IPS-20b (cell line): ENCODE results near the gene TTI1.
A peak's percentile ranks its signal among the peaks of the same experiment; 100 is the strongest.

ENCODE experiments used
- H3K27ac ChIP-seq: one replicate; pipeline ENCODE4 v1.5.1; 2013; ENCODE audit warnings: low read length
- H3K27me3 ChIP-seq: 2 replicates; pipeline ENCODE4 v1.6.1; 2013; ENCODE audit warnings: mild to moderate bottlenecking, low read length, inconsistent platforms; ENCODE audit not compliant: insufficient read depth
- H3K36me3 ChIP-seq: 2 replicates; pipeline ENCODE4 v1.6.1; 2013; ENCODE audit warnings: low read depth, mild to moderate bottlenecking, inconsistent platforms, low read length, moderate library complexity; ENCODE audit not compliant: insufficient read depth
- H3K4me1 ChIP-seq: 2 replicates; pipeline ENCODE4 v1.6.1; 2013; ENCODE audit warnings: mild to moderate bottlenecking, control low read depth, inconsistent platforms, low read length, moderate library complexity; ENCODE audit not compliant: insufficient read depth
- H3K4me3 ChIP-seq: 2 replicates; pipeline ENCODE4 v1.5.1; 2013; ENCODE audit warnings: mild to moderate bottlenecking, low read length, inconsistent platforms
- H3K9ac ChIP-seq: 2 replicates; pipeline ENCODE4 v1.6.1; 2013; ENCODE audit warnings: low read depth, mild to moderate bottlenecking, inconsistent platforms, low read length, moderate library complexity
- H3K9me3 ChIP-seq: 2 replicates; pipeline ENCODE4 v1.6.1; 2013; ENCODE audit warnings: mild to moderate bottlenecking, low read depth, low read length, inconsistent platforms; ENCODE audit not compliant: insufficient read depth

The TTI1 gene

DNA sequence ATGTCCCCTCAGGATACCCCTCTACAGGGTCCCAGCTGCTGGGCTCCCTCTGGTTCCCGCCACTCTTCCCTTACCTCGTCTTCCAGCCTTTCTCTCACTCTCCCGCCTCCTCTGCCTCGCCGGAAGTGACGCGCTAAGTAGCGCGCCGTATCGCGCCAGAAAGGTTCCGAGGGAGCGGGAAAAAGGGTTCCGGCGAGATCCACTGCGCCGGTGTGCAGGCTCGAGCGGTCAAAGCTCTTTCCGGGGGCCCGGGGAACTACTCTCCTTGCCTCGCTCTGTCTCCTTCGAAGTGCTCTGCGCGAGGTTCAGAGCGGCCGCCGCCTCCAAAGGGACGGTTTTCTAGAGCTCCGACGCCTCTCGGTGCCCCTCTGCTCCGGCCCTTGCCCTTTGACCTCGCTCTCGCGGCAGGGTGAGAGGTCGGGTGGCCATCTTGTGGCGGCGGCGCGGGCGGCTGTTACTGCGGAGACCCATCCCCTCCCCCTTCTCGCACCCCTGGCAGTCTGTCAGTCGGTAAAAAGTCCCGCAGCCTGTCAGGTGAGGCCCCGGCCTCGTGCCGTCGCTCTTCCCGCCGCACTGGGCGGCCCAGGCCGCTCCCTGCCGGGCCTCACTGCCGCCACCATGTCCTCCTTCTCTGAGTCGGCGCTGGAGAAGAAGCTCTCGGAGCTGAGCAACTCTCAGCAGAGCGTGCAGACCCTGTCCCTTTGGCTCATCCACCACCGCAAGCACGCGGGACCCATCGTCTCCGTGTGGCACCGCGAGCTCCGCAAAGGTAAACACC lies at the start of gene TTI1, which contains the start of gene RPRD1B:
Gene TTI1, minus strand, starts transcription at position 127 of the 778 bp plus-strand sequence. CDS start 19,640 bp downstream, outside the sequence.
Gene RPRD1B, plus strand, starts transcription at position 417 of the 778 bp plus-strand sequence. Its CDS starts 202 bp downstream, at position 619.
- H3K27me3 ChIP-seq = no peaks in the 10 kb centered on the region
- peak within 1 kb of the TSS; percentile 93 for H3K27ac ChIP-seq
- H3K9me3 ChIP-seq = no peaks in the 10 kb centered on the region
- H3K9ac ChIP-seq = peak within 1 kb of the TSS; percentile 86
- peaks cover 31% of the 10 kb centered on the region for H3K36me3 ChIP-seq
- H3K4me1 ChIP-seq = peaks cover 10% of the 10 kb centered on the region; the same call in 1 of the 2 replicates
- H3K4me3 ChIP-seq = peak within 1 kb of the TSS; percentile 95

DNA sequence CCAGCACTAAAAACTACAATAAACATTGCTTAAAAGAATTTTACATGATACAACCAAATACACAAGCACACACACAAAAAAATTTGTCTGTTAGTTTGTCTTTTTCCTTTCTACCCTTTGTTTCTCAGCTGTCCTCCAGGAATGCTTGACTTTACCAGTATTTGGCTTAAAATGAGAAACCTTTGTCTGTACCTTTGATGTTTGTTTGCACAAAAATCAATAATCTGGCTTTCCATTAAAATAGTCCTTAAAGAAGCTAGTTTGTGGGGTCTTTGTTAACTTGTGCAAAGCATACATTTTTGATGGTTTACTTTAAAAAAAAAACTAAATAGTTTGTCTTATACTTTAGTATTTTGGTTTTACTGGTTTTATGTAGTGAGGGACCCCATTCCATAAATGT lies 49.6 kb upstream of the TTI1 start:
- H3K36me3 ChIP-seq = peaks cover 77% of the 10 kb centered on the region
- no peaks in the 10 kb centered on the region for H3K27me3 ChIP-seq
- no peaks in the 10 kb centered on the region for H3K9me3 ChIP-seq
- H3K9ac ChIP-seq = no peak overlapping the region
- no peak overlapping the region for H3K4me3 ChIP-seq
- no peaks in the 10 kb centered on the region for H3K4me1 ChIP-seq
- no peak overlapping the region for H3K27ac ChIP-seq

DNA sequence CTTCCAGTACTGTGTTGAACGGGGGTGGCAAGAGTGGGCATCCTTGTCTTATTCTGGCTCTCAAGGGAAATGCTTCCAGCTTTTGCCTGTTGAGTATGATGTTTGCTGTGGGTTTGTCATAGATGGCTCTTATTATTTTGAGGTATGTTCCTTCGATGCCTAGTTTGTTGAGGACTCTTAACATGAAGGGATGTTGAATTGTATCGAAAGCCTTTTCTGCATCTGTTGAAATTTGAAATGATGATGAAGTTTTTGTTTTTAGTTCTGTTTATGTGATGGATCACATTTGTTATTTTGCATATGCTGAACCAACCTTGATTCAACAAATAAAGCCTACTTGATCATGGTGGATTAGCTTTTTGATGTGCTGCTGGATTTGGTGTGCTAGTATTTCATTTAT lies 48.3 kb upstream of the TTI1 start:
- Histone ChIP-seq H3K27ac (no peak overlapping the region), H3K9me3 (no peaks in the 10 kb centered on the region), H3K27me3 (no peaks in the 10 kb centered on the region), H3K4me1 (no peaks in the 10 kb centered on the region), H3K9ac (no peak overlapping the region), H3K4me3 (no peak overlapping the region), H3K36me3 (peaks cover 71% of the 10 kb centered on the region)

DNA sequence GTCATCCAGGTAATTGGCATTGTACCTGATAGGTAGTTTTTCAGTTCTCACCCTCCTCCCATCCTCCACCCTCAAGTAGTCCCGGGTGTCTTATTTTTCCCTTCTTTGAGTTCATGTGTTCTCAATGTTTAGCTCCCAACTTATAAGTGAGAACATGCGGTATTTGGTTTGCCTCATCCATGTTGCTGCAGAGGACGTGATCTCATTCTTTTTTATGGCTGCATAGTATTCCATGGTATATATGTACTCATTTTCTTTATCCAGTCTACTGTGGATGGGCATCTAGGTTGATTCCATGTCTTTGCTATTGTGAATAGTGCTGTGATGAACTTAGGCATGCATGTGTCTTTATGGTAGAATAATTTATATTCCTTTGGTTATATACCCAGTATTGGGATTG lies 46.1 kb upstream of the TTI1 start:
- H3K4me3 ChIP-seq = no peak overlapping the region
- no peak overlapping the region for H3K9ac ChIP-seq
- H3K36me3 ChIP-seq = peaks cover 56% of the 10 kb centered on the region
- H3K9me3 ChIP-seq = no peaks in the 10 kb centered on the region
- no peak overlapping the region for H3K27ac ChIP-seq
- no peaks in the 10 kb centered on the region for H3K27me3 ChIP-seq
- H3K4me1 ChIP-seq = no peaks in the 10 kb centered on the region

DNA sequence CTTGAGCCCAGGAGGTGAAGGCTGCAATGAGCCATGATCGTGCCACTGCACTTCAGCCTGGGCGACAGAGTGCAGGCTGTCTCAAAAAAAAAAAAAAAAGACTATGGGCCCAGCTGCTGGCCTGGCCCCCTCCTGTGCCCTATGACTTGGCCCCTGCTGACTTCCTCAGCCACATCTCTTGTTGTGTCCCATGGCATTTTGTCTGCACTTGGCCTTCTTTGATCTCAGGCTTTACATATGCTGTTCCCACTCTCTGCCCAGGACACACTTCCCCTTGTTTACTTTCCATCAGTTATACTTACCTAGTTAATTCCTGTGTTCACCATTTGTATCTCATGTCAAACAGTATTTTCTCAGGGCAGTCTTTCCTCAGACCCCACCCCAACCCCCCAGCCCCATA lies 44.8 kb upstream of the TTI1 start:
- Histone ChIP-seq H3K27ac (no peak overlapping the region), H3K27me3 (no peaks in the 10 kb centered on the region), H3K9ac (no peak overlapping the region), H3K9me3 (no peaks in the 10 kb centered on the region), H3K4me1 (no peaks in the 10 kb centered on the region), H3K36me3 (peaks cover 52% of the 10 kb centered on the region), H3K4me3 (no peak overlapping the region)

DNA sequence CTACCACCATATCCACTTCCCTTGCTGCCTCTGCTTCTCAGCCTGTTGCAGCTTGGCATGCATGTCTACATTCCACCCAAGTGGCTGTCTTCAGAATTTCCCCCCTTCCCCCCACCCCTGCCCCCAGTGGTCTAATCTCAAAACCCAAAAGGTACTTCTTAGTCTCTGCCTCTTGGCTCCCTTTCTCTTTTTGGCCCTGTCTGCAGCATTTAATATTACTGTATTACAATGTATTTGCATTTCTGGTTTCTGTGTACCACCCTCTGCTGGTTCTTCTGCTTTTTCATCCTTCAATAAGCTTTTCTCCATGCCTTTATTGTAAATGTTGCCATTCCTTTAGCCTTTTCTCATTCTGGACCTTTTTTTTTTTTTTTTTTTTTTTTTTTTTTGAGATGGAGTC lies 43.3 kb upstream of the TTI1 start:
- Histone ChIP-seq H3K4me1 (no peaks in the 10 kb centered on the region), H3K36me3 (peaks cover 51% of the 10 kb centered on the region), H3K27me3 (no peaks in the 10 kb centered on the region), H3K27ac (no peak overlapping the region), H3K9ac (no peak overlapping the region), H3K4me3 (no peak overlapping the region), H3K9me3 (no peaks in the 10 kb centered on the region)

DNA sequence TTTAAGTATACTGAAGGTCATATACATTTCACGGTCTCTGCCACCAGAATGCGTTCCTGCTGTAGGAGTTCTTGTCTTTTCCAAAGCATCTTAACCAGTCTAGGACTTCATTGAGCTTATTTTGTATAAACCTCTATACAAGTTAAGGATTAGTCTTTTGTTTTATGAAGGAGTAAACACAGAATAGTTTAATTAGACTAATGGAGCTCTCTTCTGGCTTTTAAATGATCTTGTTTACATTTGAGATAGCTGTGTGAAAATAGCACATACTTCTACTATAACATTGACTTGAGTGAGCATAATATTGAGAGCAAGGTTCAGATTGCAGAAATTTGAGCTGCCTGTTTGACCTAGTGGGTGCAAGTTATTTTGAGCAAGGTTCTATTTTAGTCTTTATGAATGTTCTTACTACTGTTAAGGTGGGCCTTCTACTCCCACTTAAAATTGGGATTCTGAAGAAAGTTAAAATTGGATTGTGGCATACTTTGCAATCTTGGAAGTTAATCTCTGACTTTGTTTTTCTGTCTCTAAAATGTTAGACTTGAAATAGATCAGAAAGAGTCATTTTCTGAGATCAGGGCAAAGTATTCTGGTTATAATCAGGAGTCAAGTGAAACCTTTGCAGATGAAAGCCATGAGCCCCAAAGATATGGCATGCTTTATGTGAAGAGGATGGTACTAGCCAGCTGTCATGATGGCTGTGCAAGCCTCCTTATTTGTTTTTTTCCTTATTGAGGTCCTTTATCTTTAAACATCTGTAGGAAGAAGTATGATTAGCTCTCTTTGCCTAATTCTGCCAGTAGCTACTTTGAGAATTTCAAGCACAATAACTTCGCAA lies 42.1 kb upstream of the TTI1 start:
- Histone ChIP-seq H3K9ac (no peak overlapping the region), H3K4me1 (no peaks in the 10 kb centered on the region), H3K36me3 (peaks cover 63% of the 10 kb centered on the region), H3K4me3 (no peak overlapping the region), H3K27me3 (no peaks in the 10 kb centered on the region), H3K27ac (no peak overlapping the region), H3K9me3 (no peaks in the 10 kb centered on the region)

DNA sequence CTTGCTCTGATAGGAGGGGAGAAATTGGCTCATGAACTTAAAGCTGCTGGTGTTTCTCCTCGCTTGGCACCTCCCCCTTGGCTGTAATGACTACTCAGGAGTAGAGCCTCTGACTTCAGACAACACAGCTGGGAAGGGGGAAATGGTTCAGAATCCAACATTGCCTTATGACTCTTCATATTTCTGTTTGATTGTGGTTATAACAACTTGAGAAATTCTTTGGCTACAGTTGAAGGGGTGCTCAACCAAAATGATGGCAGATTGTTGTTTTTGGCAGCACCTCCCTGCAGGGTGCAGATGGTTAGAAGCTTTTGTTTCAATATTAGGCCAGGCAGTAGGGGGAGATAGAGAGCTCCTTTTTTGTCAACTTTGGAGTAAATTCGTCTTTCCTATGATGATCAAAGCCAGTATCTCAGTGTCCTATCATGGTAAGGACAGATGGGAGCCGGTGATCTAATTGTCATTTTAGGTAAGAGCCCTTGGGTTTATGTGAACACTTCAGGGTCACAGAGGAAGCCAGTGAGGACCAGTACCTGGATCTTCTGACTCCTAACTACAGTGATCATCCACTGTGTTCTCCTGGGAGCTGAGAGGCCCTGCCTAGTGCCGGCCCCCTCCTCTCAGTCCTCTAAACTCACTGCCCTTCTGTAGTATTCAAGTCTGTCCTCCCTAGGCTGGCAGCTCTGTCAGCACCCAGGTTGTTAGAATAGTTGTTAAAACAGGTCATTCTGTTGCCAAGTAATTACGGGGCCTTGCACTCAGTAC lies 40.2 kb upstream of the TTI1 start:
- Histone ChIP-seq H3K9me3 (no peaks in the 10 kb centered on the region), H3K27me3 (no peaks in the 10 kb centered on the region), H3K36me3 (peaks cover 66% of the 10 kb centered on the region), H3K4me1 (no peaks in the 10 kb centered on the region), H3K27ac (no peak overlapping the region), H3K9ac (no peak overlapping the region), H3K4me3 (no peak overlapping the region)

DNA sequence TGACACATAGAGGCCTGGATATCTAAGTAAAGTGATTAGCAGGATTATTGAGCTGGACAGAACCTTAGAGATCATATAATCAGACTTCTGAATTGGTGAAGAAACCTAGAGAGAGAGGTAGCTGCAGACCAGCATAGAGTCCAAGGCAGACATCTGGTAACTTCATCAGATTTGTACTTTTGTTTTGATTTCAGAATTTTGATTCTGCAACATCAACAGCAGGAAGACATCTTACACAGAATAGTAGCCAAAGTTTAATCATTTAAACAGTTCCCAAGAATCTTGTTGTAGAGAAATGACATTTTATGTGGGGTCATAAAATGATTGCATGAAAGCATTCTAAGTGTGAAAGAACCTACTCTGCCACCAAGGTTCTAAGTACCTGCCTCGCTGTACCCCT lies 39.6 kb upstream of the TTI1 start:
- H3K4me3 ChIP-seq = no peak overlapping the region
- peaks cover 68% of the 10 kb centered on the region for H3K36me3 ChIP-seq
- no peak overlapping the region for H3K27ac ChIP-seq
- H3K4me1 ChIP-seq = no peaks in the 10 kb centered on the region
- H3K9me3 ChIP-seq = no peaks in the 10 kb centered on the region
- H3K27me3 ChIP-seq = no peaks in the 10 kb centered on the region
- no peak overlapping the region for H3K9ac ChIP-seq

DNA sequence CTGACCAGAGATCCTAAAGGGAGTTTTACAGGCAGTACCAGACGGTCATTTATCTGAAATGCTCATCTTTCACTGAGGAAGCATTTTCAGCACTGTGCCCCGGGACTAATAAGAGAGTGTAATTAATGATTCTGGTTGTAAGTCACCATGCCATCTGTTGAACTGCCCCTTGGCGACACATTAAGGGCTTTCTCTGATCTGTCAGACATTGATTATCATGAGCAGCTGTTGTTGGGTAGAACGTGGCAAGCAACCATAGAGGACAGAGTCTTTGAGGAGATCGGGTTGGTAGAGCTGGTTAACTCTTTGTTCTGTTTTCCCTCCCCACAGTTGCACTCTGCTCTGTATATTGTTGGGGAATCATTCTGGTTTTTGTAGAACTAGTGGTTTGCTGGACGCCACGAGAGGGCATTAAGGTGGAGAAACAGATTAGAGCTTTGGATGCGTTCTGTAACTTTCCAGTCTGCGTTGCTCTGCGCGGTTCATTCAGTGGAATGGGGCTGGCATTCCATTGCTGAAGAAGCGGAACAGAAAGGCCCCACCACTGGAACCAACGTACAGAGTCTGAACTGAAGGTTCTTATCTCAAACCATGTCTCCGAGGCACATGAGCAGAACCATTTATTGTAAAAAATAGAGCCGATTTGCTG lies 34.6 kb upstream of the TTI1 start:
- Histone ChIP-seq H3K27ac (no peak overlapping the region), H3K36me3 (peaks cover 96% of the 10 kb centered on the region), H3K9ac (no peak overlapping the region), H3K9me3 (no peaks in the 10 kb centered on the region), H3K4me3 (no peak overlapping the region), H3K4me1 (no peaks in the 10 kb centered on the region), H3K27me3 (no peaks in the 10 kb centered on the region)
